Spleen (tissue), 7 donors: ENCODE measurements around the gene SLC35E2B.
"Not testable (repeated sequence)": the region's sequence is repeated elsewhere in the genome, so short reads cannot be mapped to it uniquely, and the experiment has no call there.

Experiments
- POLR2A ChIP-seq, 3 donors: fragments of 450-650 bp; IDR thresholded peaks; one replicate each; pipeline ENCODE4 v1.5.1; 2017; ENCODE audit warnings: antibody characterized with exemption in 3 of 3, mild to moderate bottlenecking in 1 of 3
- POLR2AphosphoS5 ChIP-seq, 3 donors: sonication (generic); formaldehyde crosslinking; IDR thresholded peaks; one replicate each; pipeline ENCODE4 v1.5.1; 2017; ENCODE audit warnings: antibody characterized with exemption in 3 of 3
- TF ChIP-seq, protein P1 (sequence below), 11 experiments: fragments of 200-600 bp in 7 of 11; fragments of 450-650 bp in 4 of 11; sonication (generic) in 4 of 11; IDR thresholded peaks in 8 of 11; conservative IDR thresholded peaks in 3 of 11; 1 replicate in 7 of 11; 2 replicates in 4 of 11; pipeline versions ENCODE4 v1.4.0 to v1.8.0; 2016 to 2021; ENCODE audit warnings: antibody characterized with exemption in 11 of 11, inconsistent platforms in 4 of 11, mild to moderate bottlenecking in 1 of 11
- donor health status: DM: no; HTN: no; CAD: no; lungs with moderate emphysema.
- donor health status: DM: no; HTN: no; CAD: no.
- donor health status: DM: no; HTN: no; CAD: no.

DNA sequence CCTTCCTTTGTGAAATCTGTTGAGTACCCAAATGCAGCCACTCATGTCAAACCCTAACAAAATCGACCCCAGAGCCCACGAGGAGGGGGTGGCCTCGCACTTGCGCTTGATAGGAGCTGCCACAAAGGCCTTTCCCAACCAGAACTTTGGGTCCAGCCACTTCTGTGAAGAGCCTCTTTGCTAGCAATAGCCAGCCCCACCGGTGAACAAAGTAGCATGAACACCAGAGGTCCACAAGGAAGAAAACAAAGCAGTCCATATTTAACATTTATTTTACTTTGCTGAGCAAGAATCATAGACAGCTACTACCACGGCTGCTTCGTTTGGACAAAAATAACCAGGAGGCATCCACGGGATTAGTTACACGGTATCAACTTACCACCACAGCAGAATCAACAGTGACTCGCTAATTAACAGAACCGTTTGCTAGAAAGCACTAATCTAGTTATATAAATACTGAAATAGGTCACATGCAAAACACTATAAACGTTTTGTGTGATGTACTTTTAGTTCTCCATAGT is 34.6 kb upstream of the SLC35E2B start:
- TF ChIP-seq, protein P1, sequence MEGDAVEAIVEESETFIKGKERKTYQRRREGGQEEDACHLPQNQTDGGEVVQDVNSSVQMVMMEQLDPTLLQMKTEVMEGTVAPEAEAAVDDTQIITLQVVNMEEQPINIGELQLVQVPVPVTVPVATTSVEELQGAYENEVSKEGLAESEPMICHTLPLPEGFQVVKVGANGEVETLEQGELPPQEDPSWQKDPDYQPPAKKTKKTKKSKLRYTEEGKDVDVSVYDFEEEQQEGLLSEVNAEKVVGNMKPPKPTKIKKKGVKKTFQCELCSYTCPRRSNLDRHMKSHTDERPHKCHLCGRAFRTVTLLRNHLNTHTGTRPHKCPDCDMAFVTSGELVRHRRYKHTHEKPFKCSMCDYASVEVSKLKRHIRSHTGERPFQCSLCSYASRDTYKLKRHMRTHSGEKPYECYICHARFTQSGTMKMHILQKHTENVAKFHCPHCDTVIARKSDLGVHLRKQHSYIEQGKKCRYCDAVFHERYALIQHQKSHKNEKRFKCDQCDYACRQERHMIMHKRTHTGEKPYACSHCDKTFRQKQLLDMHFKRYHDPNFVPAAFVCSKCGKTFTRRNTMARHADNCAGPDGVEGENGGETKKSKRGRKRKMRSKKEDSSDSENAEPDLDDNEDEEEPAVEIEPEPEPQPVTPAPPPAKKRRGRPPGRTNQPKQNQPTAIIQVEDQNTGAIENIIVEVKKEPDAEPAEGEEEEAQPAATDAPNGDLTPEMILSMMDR (IDR thresholded peaks at IDR 0.05 in 8 of 11, conservative IDR thresholded peaks at IDR 0.05 in 3 of 11), result not testable (repeated sequence)
- not testable (repeated sequence) for TF ChIP-seq POLR2A, POLR2AphosphoS5 (IDR thresholded peaks at IDR 0.05)
